GM21529 (cell line): ENCODE data around the gene VPS54.

Source experiments
- ATAC-seq: cut with Tn5 transposase; IDR thresholded peaks from one replicate; pipeline ENCODE4 v1.9.1; 2021; ENCODE audit not compliant: unreplicated experiment

Gene VPS54

DNA sequence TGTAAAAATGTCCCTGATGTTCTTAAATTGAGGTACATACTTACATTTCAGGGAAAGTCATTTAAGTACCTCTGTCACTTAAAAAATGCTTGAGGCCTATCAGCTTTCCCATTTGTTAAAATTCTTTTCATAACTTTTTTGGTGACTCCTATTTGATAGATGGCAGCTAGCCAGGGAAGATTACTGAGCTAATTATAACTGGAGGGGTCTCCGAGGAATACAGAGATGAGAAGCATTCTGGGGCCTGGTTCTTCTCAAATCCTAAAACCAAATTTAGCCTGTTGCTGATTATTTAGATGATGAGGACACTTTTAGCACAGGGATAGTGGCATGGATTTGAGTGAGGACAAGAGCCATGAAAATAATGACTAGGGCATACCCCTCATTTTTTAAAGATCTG lies 172.7 kb downstream of the VPS54 start:
- no peak for ATAC-seq

DNA sequence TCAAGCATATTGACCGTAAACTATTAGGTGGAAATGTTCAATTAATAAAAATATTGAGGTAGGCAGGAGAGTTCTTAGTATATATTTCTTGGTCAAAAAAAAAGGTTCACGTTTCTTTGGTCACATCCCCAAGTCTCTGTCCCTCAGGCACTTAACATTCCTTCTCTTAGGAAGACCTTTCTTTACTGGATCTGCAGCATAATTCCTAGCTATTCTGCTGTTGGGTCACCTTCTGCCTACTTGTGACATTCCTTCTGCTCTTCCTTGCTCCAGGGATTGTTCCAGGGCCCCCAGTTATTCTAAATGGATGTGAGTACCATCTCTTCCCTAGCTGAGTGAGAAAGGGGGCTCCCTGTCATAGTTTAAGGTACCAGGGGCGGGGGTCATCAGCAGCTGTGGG lies 173.4 kb downstream of the VPS54 start:
- no peak for ATAC-seq

DNA sequence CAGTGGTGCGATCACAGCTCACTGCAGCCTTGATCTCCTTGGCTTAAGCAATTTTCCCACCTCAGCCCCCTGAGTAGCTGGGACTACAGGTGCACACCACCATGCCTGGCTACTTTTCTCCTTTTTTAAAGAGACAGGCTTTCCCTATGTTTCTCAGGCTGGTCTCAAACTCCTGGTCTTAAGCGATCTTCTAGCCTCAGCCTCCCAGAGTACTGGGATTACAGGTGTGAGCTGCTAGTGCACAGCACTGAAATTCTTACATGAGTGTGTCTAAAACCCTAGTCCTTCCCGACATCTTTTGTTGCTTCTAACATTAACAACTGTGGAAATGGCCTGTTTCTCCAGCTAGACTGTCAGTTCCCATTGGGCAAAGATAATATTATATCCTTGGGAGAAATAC lies 174.6 kb downstream of the VPS54 start:
- no peak for ATAC-seq

DNA sequence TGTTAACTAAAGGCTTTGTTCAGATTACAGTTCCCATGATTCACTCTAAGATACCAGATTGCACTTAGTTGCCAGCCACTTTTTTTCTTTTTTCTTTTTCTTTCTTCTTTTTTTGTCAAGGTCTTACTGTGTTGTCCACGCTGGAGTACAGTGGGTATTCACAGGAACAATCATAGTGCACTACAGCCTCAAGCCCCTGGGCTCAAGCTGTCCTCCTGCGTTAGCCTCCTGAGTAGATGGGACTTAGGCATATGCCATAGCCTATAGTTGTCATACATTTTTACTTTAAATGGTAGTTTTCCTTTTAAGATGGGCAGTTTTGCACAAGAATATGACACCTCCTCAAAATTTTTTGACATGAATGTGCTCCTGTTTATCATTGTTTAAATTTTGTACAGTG lies 175.4 kb downstream of the VPS54 start:
- no peak for ATAC-seq

DNA sequence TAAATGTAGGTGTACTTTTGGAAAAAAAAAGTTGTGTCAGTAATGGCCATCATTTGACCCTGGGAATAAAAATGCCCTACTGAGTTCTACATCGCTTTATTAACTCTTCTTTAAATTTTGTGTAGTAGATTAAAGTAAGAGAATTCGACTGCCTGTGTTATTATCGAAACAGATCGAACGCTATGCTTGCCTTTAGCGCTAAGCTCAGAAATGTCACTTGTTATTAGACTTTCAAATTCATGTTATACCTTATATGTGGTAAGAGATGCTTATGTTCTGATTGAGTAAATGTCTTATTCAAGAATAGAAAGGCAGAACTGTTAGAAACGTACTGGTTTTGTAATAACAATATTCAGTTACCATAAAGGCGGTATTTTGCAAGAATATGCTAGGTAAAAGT lies 176.1 kb downstream of the VPS54 start:
- no peak for ATAC-seq

DNA sequence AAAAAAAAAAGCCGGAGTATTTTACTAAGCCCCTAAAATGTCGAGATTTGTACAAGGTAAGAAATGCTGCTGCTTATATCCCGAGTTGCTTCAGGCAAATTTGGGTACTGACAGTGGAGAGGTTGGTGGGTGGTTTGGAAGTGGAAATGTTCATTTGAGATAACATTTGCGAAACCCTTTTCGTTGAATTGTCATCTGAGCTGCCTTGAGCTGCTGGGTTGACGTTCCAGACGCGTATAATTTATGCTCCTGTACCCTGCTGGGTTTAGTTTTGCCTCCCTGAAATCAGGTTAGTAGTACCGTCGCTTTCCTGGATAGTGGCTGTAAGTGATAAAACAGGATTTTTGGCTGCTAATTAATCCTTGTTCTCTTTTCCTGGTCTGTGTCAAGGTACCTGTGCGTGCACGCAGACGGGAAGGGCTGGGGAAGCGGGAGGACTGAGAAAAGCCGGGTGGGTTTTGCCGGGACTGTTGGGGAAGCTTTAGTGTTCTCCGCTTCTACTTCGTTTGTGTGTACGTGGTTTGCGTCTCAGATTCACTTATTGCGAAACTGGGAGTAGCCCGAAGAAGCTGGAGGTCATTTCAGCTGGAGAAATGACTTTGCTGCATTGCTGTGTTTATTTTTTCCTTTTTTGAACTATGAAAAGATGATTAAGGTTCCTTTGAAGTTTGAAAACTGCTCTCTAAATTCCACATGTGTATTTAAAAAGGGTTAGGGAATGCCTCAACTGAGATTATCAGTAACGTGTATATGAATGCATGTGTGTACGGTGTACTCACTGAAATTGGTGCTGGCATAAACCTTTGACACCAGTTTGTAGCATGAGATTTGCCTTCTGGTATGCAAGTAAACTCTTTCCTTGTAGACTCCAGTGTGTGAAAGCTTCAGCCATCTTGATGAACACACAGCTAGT lies 176.8 kb downstream of the VPS54 start:
- no peak for ATAC-seq
